Measurements from ENCODE around the gene GOLGA2. TPM values are rescaled to one million over a fixed set of nuclear protein-coding genes. Genes with fewer than 3 reads are reported as not detected.
A peak's percentile ranks its signal among the peaks of the same experiment; 100 is the strongest.

GOLGA2 gene
- 85.1 TPM for total RNA-seq

DNA sequence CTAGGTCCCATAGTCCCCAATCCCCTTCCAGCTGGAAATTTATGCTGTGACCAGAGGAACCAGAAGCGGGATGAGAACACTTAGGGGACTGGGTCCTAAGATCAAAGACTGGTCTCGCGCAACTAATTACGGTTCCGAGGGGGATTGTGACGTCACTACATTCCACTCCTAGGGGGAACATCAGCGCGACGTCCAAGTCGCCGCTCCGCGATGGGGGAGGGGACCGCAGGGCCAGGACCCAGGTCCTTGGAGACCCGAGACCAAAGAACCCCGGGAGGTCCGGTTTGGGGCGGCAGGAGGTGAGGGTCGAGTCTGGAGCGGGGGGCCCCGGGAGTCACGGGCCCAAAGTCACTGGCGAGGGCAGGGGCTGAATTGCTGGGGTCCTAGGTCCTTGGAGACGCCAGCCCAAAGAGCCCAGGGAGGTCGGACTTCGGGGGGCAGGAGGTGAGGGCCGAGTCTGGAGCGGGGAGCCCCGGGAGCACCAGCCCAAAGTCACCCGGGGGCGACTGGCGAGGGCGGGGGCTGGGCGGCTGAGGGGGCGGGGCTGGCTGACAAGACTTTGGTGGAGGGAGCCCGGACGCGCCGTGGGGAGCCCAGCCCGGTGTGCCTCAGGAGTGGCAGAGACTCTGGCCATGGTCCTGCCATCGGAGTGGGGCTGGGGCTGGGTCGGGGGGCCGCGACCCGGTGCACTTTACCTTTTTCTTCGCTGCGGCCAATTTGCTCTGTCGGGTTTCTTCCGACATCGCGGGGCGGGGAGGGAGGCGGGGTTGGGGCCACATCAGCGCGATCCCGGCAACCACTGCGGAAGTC, at the start of gene GOLGA2:
GOLGA2 (minus strand) TSS at position 810 of the 810 bp plus-strand sequence; CDS start at position 779, 31 bp downstream.
- Histone ChIP-seq H3K36me3 (ENCODE audit: control insufficient read depth in 3 of 3, insufficient read depth in 3 of 3, low read length in 3 of 3) (peaks cover 14 to 19% (median 18%) of the 10 kb centered on the region in 3 donors), H3K4me1 (ENCODE audit: control insufficient read depth in 3 of 3, insufficient read depth in 3 of 3, low read length in 3 of 3) (peaks cover 25 to 30% (median 28%) of the 10 kb centered on the region in 3 donors), H3K27me3 (ENCODE audit: control insufficient read depth in 3 of 3, insufficient read depth in 3 of 3, low read length in 3 of 3) (no peaks in the 10 kb centered on the region), H3K4me3 (ENCODE audit: low read length in 3 of 3) (peak within 1 kb of the TSS; percentile 92 to 95 (median 92)), H3K9ac (ENCODE audit: low read depth in 1 of 3, low read length in 3 of 3) (peak within 1 kb of the TSS; percentile 92 to 98 (median 94)), H3K27ac (ENCODE audit: low read depth, low read length) (peak within 1 kb of the TSS; percentile 85), H3K9me3 (ENCODE audit: control insufficient read depth in 3 of 3, low read length in 3 of 3) (no peaks in the 10 kb centered on the region)

- Histone ChIP-seq H3K4me3 (ENCODE audit: low read length in 3 of 3) (no peak overlapping the region), H3K9ac (ENCODE audit: low read depth in 1 of 3, low read length in 3 of 3) (no peak overlapping the region), H3K27me3 (ENCODE audit: control insufficient read depth in 3 of 3, insufficient read depth in 3 of 3, low read length in 3 of 3) (no peaks in the 10 kb centered on the region), H3K27ac (ENCODE audit: low read depth, low read length) (no peak overlapping the region), H3K4me1 (ENCODE audit: control insufficient read depth in 3 of 3, insufficient read depth in 3 of 3, low read length in 3 of 3) (peaks cover 18 to 32% (median 23%) of the 10 kb centered on the region in 3 donors), H3K36me3 (ENCODE audit: control insufficient read depth in 3 of 3, insufficient read depth in 3 of 3, low read length in 3 of 3) (peaks cover 21 to 39% (median 30%) of the 10 kb centered on the region in 3 donors), H3K9me3 (ENCODE audit: control insufficient read depth in 3 of 3, low read length in 3 of 3) (no peaks in the 10 kb centered on the region)
Measured at GRCh38 chr9:128324401-128324800, 48.6 kb upstream of the GOLGA2 start.

GRCh38 chr9:128323791-128324190, 48.0 kb upstream of the GOLGA2 start:
- peak overlapping the region in 2 of 3 donors; percentile 67 to 98 for H3K9ac ChIP-seq (ENCODE audit: low read depth in 1 of 3, low read length in 3 of 3)
- no peak overlapping the region for H3K27ac ChIP-seq (ENCODE audit: low read depth, low read length)

DNA sequence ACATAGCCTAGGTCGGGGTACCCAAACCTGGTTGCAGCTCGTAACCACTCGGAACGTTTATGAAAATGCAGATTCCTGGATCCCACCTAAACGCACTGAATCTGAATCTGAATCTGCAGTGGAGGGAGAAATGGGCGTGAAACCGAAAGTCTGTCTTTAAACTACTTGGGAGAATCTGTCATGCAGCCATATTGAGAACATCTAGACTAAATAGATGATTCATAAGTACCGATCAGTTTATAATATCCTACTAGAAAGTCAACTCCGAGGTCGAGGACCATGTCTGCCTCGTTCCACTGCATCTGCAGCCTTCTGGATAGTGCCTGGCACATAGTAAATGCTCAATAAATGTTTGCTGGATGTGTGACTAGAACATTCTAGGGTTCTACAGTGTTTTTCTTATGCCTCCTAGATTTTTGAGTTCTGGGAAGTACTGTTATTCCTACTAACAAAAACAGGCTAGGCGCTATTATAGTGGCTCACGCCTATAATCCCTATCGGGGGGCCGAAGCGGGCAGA, 47.5 kb upstream of the GOLGA2 start:
- H3K4me1 ChIP-seq (ENCODE audit: control insufficient read depth in 3 of 3, insufficient read depth in 3 of 3, low read length in 3 of 3), result peaks cover 18 to 32% (median 23%) of the 10 kb centered on the region in 3 donors
- no peaks in the 10 kb centered on the region for H3K9me3 ChIP-seq (ENCODE audit: control insufficient read depth in 3 of 3, low read length in 3 of 3)
- no peaks in the 10 kb centered on the region for H3K27me3 ChIP-seq (ENCODE audit: control insufficient read depth in 3 of 3, insufficient read depth in 3 of 3, low read length in 3 of 3)
- H3K27ac ChIP-seq (ENCODE audit: low read depth, low read length), result peak overlapping the region; percentile 74
- peaks cover 20 to 35% (median 29%) of the 10 kb centered on the region in 3 donors for H3K36me3 ChIP-seq (ENCODE audit: control insufficient read depth in 3 of 3, insufficient read depth in 3 of 3, low read length in 3 of 3)
- H3K4me3 ChIP-seq (ENCODE audit: low read length in 3 of 3), result peak overlapping the region; percentile 81 to 100 (median 100)
- H3K9ac ChIP-seq (ENCODE audit: low read depth in 1 of 3, low read length in 3 of 3), result peak overlapping the region; percentile 67 to 99 (median 98)

More at GRCh38 chr9:128323791-128324190, 48.0 kb upstream of the GOLGA2 start:
- Histone ChIP-seq H3K9me3 (ENCODE audit: control insufficient read depth in 3 of 3, low read length in 3 of 3) (no peaks in the 10 kb centered on the region), H3K4me1 (ENCODE audit: control insufficient read depth in 3 of 3, insufficient read depth in 3 of 3, low read length in 3 of 3) (peaks cover 18 to 32% (median 23%) of the 10 kb centered on the region in 3 donors), H3K27me3 (ENCODE audit: control insufficient read depth in 3 of 3, insufficient read depth in 3 of 3, low read length in 3 of 3) (no peaks in the 10 kb centered on the region), H3K4me3 (ENCODE audit: low read length in 3 of 3) (peak overlapping the region; percentile 81 to 100 (median 100)), H3K36me3 (ENCODE audit: control insufficient read depth in 3 of 3, insufficient read depth in 3 of 3, low read length in 3 of 3) (peaks cover 21 to 40% (median 28%) of the 10 kb centered on the region in 3 donors)

- Histone ChIP-seq H3K27ac (ENCODE audit: low read depth, low read length) (peak within 1 kb of the TSS; percentile 74), H3K9me3 (ENCODE audit: control insufficient read depth in 3 of 3, low read length in 3 of 3) (no peaks in the 10 kb centered on the region), H3K9ac (ENCODE audit: low read depth in 1 of 3, low read length in 3 of 3) (peak within 1 kb of the TSS; percentile 67 to 99 (median 98)), H3K4me3 (ENCODE audit: low read length in 3 of 3) (peak within 1 kb of the TSS; percentile 81 to 100 (median 100)), H3K36me3 (ENCODE audit: control insufficient read depth in 3 of 3, insufficient read depth in 3 of 3, low read length in 3 of 3) (peaks cover 18 to 29% (median 29%) of the 10 kb centered on the region in 3 donors), H3K4me1 (ENCODE audit: control insufficient read depth in 3 of 3, insufficient read depth in 3 of 3, low read length in 3 of 3) (peaks cover 18 to 32% (median 23%) of the 10 kb centered on the region in 3 donors), H3K27me3 (ENCODE audit: control insufficient read depth in 3 of 3, insufficient read depth in 3 of 3, low read length in 3 of 3) (no peaks in the 10 kb centered on the region)
Measured at GRCh38 chr9:128322404-128323211, 46.8 kb upstream of the GOLGA2 start, which contains the start of the genes COQ4 and TRUB2. COQ4 (plus strand) TSS chr9:128322839; CDS start chr9:128322859, 20 bp downstream. TRUB2 (minus strand) TSS chr9:128322447; CDS start chr9:128322408, 39 bp downstream.

- H3K27me3 ChIP-seq (ENCODE audit: control insufficient read depth in 3 of 3, insufficient read depth in 3 of 3, low read length in 3 of 3), result no peaks in the 10 kb centered on the region
- peak overlapping the region; percentile 74 for H3K27ac ChIP-seq (ENCODE audit: low read depth, low read length)
- peak overlapping the region; percentile 81 to 100 (median 100) for H3K4me3 ChIP-seq (ENCODE audit: low read length in 3 of 3)
- peaks cover 22 to 36% (median 33%) of the 10 kb centered on the region in 3 donors for H3K36me3 ChIP-seq (ENCODE audit: control insufficient read depth in 3 of 3, insufficient read depth in 3 of 3, low read length in 3 of 3)
- peaks cover 18 to 32% (median 23%) of the 10 kb centered on the region in 3 donors for H3K4me1 ChIP-seq (ENCODE audit: control insufficient read depth in 3 of 3, insufficient read depth in 3 of 3, low read length in 3 of 3)
- H3K9me3 ChIP-seq (ENCODE audit: control insufficient read depth in 3 of 3, low read length in 3 of 3), result no peaks in the 10 kb centered on the region
- H3K9ac ChIP-seq (ENCODE audit: low read depth in 1 of 3, low read length in 3 of 3), result peak overlapping the region; percentile 67 to 99 (median 98)
Measured at GRCh38 chr9:128321879-128322403, 46.1 kb upstream of the GOLGA2 start.

DNA sequence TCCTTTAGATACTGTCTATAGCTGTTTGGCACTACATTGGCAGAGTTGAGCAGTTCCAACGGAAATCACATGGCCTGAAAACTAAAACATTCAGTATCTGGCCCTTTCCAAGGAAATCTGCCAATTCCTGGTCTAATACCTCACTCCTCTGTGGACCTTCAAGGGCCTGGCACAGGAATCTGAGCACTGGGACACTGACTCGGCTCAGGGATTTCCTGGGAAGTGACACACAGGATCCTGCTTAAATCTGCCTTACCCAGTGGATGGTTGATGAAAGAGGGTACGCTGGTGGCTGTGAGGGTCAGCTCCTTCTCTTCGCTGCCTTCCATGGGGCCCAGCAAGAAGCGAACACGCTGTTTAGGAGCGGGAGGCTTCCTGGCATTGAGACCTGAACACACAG, 45.5 kb upstream of the GOLGA2 start:
- H3K4me3 ChIP-seq (ENCODE audit: low read length in 3 of 3), result peak overlapping the region; percentile 81 to 100 (median 100)
- peaks cover 18 to 32% (median 23%) of the 10 kb centered on the region in 3 donors for H3K4me1 ChIP-seq (ENCODE audit: control insufficient read depth in 3 of 3, insufficient read depth in 3 of 3, low read length in 3 of 3)
- no peaks in the 10 kb centered on the region for H3K9me3 ChIP-seq (ENCODE audit: control insufficient read depth in 3 of 3, low read length in 3 of 3)

GRCh38 chr9:128317629-128318028, 41.8 kb upstream of the GOLGA2 start:
- no peak overlapping the region for H3K27ac ChIP-seq (ENCODE audit: low read depth, low read length)
- H3K36me3 ChIP-seq (ENCODE audit: control insufficient read depth in 3 of 3, insufficient read depth in 3 of 3, low read length in 3 of 3), result peaks cover 31 to 41% (median 40%) of the 10 kb centered on the region in 3 donors
- no peaks in the 10 kb centered on the region for H3K9me3 ChIP-seq (ENCODE audit: control insufficient read depth in 3 of 3, low read length in 3 of 3)
- peaks cover 8 to 11% (median 10%) of the 10 kb centered on the region in 3 donors for H3K4me1 ChIP-seq (ENCODE audit: control insufficient read depth in 3 of 3, insufficient read depth in 3 of 3, low read length in 3 of 3)
- no peaks in the 10 kb centered on the region for H3K27me3 ChIP-seq (ENCODE audit: control insufficient read depth in 3 of 3, insufficient read depth in 3 of 3, low read length in 3 of 3)
- H3K9ac ChIP-seq (ENCODE audit: low read depth in 1 of 3, low read length in 3 of 3), result no peak overlapping the region
- H3K4me3 ChIP-seq (ENCODE audit: low read length in 3 of 3), result no peak overlapping the region

More for the DNA sequence above, 45.5 kb upstream of the GOLGA2 start:
- H3K27me3 ChIP-seq (ENCODE audit: control insufficient read depth in 3 of 3, insufficient read depth in 3 of 3, low read length in 3 of 3), result no peaks in the 10 kb centered on the region
- H3K9ac ChIP-seq (ENCODE audit: low read depth in 1 of 3, low read length in 3 of 3), result peak overlapping the region; percentile 3 to 99 (median 67)
- H3K36me3 ChIP-seq (ENCODE audit: control insufficient read depth in 3 of 3, insufficient read depth in 3 of 3, low read length in 3 of 3), result peaks cover 28 to 39% (median 37%) of the 10 kb centered on the region in 3 donors
- no peak overlapping the region for H3K27ac ChIP-seq (ENCODE audit: low read depth, low read length)

GRCh38 chr9:128316421-128316820, 40.6 kb upstream of the GOLGA2 start:
- no peaks in the 10 kb centered on the region for H3K9me3 ChIP-seq (ENCODE audit: control insufficient read depth in 3 of 3, low read length in 3 of 3)
- H3K36me3 ChIP-seq (ENCODE audit: control insufficient read depth in 3 of 3, insufficient read depth in 3 of 3, low read length in 3 of 3), result peaks cover 30 to 41% (median 41%) of the 10 kb centered on the region in 3 donors
- H3K27me3 ChIP-seq (ENCODE audit: control insufficient read depth in 3 of 3, insufficient read depth in 3 of 3, low read length in 3 of 3), result no peaks in the 10 kb centered on the region
- no peak overlapping the region for H3K4me3 ChIP-seq (ENCODE audit: low read length in 3 of 3)
- peaks cover 4 to 5% (median 4%) of the 10 kb centered on the region in 3 donors for H3K4me1 ChIP-seq (ENCODE audit: control insufficient read depth in 3 of 3, insufficient read depth in 3 of 3, low read length in 3 of 3)
- H3K27ac ChIP-seq (ENCODE audit: low read depth, low read length), result no peak overlapping the region
- no peak overlapping the region for H3K9ac ChIP-seq (ENCODE audit: low read depth in 1 of 3, low read length in 3 of 3)

Data from skeletal muscle tissue (tissue), 4 donors.